B cell (primary cell): ENCODE measurements around the gene MNAT1. TPM values are rescaled to one million over a fixed set of nuclear protein-coding genes. Genes with fewer than 3 reads are reported as not detected.

Experiments
- ATAC-seq: fragments of 200-7000 bp; cut with Tn5 transposase; one replicate; pipeline ENCODE4 v1.10.0; 2021; ENCODE audit warnings: low read depth, mild to moderate bottlenecking, moderate number of reproducible peaks, moderate library complexity
- CTCF ChIA-PET: fragments of 350-600 bp; sonication (Branson Sonifier 250); formaldehyde crosslinking; loops from one replicate; lab custom pipeline; 2021; ENCODE audit warnings: antibody characterized with exemption, inconsistent platforms; lab: Charles Lee
- POLR2A ChIA-PET: fragments of 350-600 bp; sonication (Branson Sonifier 250); formaldehyde crosslinking; loops from one replicate; lab custom pipeline; 2021; ENCODE audit warnings: antibody characterized with exemption; lab: Charles Lee
- DNase-seq: peaks from one replicate; pipeline ENCODE4 v3.0.0; 2013
- H2AFZ ChIP-seq: 2 replicates; pipeline ENCODE4 v1.6.1; 2012; ENCODE audit warnings: mild to moderate bottlenecking, low read depth, low read length; ENCODE audit not compliant: insufficient read depth, poor library complexity, severe bottlenecking
- H3K27ac ChIP-seq, 2 donors: 1 replicate in 1 of 2; 2 replicates in 1 of 2; pipeline ENCODE4 v1.5.1; 2012 to 2013; ENCODE audit warnings: low read length in 2 of 2, mild to moderate bottlenecking in 2 of 2, moderate library complexity in 1 of 2
- H3K27me3 ChIP-seq, 4 experiments: fragments of 200-600 bp in 1 of 4; sonication (generic) in 1 of 4; replicated peaks in 1 of 4; 1 replicate in 2 of 4; 2 replicates in 2 of 4; pipeline versions ENCODE4 v1.6.1 to v1.7.0; 2013 to 2016; ENCODE audit warnings: low read length in 3 of 4, mild to moderate bottlenecking in 2 of 4, mixed read lengths in 1 of 4, moderate library complexity in 1 of 4; ENCODE audit not compliant: insufficient read depth in 4 of 4, control insufficient read depth in 3 of 4; ENCODE audit errors: control extremely low read depth in 1 of 4
- H3K36me3 ChIP-seq, 2 experiments: replicated peaks in 1 of 2; 1 replicate in 1 of 2; 2 replicates in 1 of 2; pipeline versions ENCODE4 v1.6.1 to v1.7.1; 2013; ENCODE audit warnings: low read length in 1 of 2; ENCODE audit not compliant: insufficient read depth in 2 of 2, control insufficient read depth in 1 of 2; ENCODE audit errors: control extremely low read depth in 1 of 2, extremely low read depth in 1 of 2
- H3K4me1 ChIP-seq, 2 donors: fragments of 200-600 bp in 1 of 2; sonication (generic) in 1 of 2; 1 replicate in 1 of 2; 2 replicates in 1 of 2; pipeline versions ENCODE4 v1.5.1 to v1.6.1; 2013 to 2017; ENCODE audit warnings: low read length in 2 of 2; ENCODE audit not compliant: control insufficient read depth in 2 of 2, insufficient read depth in 2 of 2
- H3K4me2 ChIP-seq: replicated peaks from 2 replicates; pipeline ENCODE3; 2012; ENCODE audit warnings: mild to moderate bottlenecking, low read depth, low read length; ENCODE audit not compliant: poor library complexity, severe bottlenecking
- H3K4me3 ChIP-seq, 5 experiments: fragments of 200-600 bp in 1 of 5; sonication (generic) in 1 of 5; 1 replicate in 3 of 5; 2 replicates in 2 of 5; pipeline versions ENCODE4 v1.5.1 to v1.7.0; 2011 to 2016; ENCODE audit warnings: low read length in 4 of 5, mild to moderate bottlenecking in 4 of 5, low read depth in 2 of 5, control low read depth in 1 of 5, moderate library complexity in 1 of 5; ENCODE audit not compliant: insufficient read depth in 1 of 5; ENCODE audit errors: control extremely low read depth in 1 of 5, extremely low read depth in 1 of 5
- H3K79me2 ChIP-seq: fragments of 200-600 bp; sonication (generic); one replicate; pipeline ENCODE4 v1.6.0; 2016; ENCODE audit warnings: low read length; ENCODE audit not compliant: control insufficient read depth, insufficient read depth
- H3K9ac ChIP-seq: fragments of 200-600 bp; sonication (generic); 2 replicates; pipeline ENCODE4 v1.6.1; 2017; ENCODE audit warnings: mild to moderate bottlenecking, low read length, moderate library complexity
- H3K9me3 ChIP-seq, 3 donors: one replicate each; pipeline versions ENCODE4 v1.6.1 to v1.7.1; 2013; ENCODE audit warnings: low read length in 2 of 3; ENCODE audit not compliant: control insufficient read depth in 2 of 3, insufficient read depth in 1 of 3; ENCODE audit errors: control extremely low read depth in 1 of 3
- H4K20me1 ChIP-seq: 2 replicates; pipeline ENCODE4 v1.6.0; 2012; ENCODE audit warnings: mild to moderate bottlenecking, low read length; ENCODE audit not compliant: insufficient read depth, control insufficient read depth, poor library complexity, severe bottlenecking
- H3K27ac Mint-ChIP-seq: one replicate; pipeline ENCODE4 v1.8.0; 2021; ENCODE audit warnings: mixed read lengths
- H3K27me3 Mint-ChIP-seq: one replicate; pipeline ENCODE4 v1.8.0; 2021; ENCODE audit warnings: mixed read lengths
- H3K4me1 Mint-ChIP-seq: one replicate; pipeline ENCODE4 v1.8.0; 2021; ENCODE audit warnings: mixed read lengths
- H3K4me3 Mint-ChIP-seq: one replicate; pipeline ENCODE4 v1.8.0; 2021; ENCODE audit warnings: mixed read lengths
- H3K9me3 Mint-ChIP-seq: one replicate; pipeline ENCODE4 v1.8.0; 2022; ENCODE audit warnings: mixed read lengths; ENCODE audit not compliant: insufficient read depth
- EZH2 ChIP-seq: IDR thresholded peaks from 2 replicates; pipeline ENCODE4 v1.6.1; 2012; ENCODE audit warnings: borderline replicate concordance, low read depth, mild to moderate bottlenecking, moderate library complexity, low read length; ENCODE audit not compliant: insufficient read depth, poor library complexity, severe bottlenecking
- WGBS: methylation state at CpG from one replicate; pipeline ENCODE4 v1.1.5; 2013; ENCODE audit warnings: missing lambda C conversion rate; ENCODE audit not compliant: insufficient coverage; 5-methylcytosine and 5-hydroxymethylcytosine counted together
- intact Hi-C: fragments of 100-400 bp; cut with micrococcal nuclease; formaldehyde crosslinking; loops from one replicate; pipeline ENCODE4 v1.10.0; 2022
- polyA plus RNA-seq: library from polyadenylated mRNA; depleted of rRNA; stranded (reverse); fragments of >200 nt; gene quantifications from 2 replicates; pipeline ENCODE4 v1.2.3, GENCODE V29; 2012
- total RNA-seq, 2 donors: library from RNA; stranded (reverse); fragments of 120-200 nt in 1 of 2; gene quantifications; 1 replicate in 1 of 2; 2 replicates in 1 of 2; pipeline versions ENCODE4 v1.2.3 to v1.2.4, GENCODE V29; 2013 to 2022
- TF ChIP-seq, protein P1 (sequence below): fragments of 200-600 bp; IDR thresholded peaks from one replicate; pipeline ENCODE4 v1.8.0; 2022; ENCODE audit warnings: antibody characterized with exemption, mild to moderate bottlenecking

The MNAT1 gene
- total and polyA plus RNA-seq, 2 donors (not counting 1 experiment from before 2014, with no cell fraction given), result 15.2 to 28.2 TPM

DNA sequence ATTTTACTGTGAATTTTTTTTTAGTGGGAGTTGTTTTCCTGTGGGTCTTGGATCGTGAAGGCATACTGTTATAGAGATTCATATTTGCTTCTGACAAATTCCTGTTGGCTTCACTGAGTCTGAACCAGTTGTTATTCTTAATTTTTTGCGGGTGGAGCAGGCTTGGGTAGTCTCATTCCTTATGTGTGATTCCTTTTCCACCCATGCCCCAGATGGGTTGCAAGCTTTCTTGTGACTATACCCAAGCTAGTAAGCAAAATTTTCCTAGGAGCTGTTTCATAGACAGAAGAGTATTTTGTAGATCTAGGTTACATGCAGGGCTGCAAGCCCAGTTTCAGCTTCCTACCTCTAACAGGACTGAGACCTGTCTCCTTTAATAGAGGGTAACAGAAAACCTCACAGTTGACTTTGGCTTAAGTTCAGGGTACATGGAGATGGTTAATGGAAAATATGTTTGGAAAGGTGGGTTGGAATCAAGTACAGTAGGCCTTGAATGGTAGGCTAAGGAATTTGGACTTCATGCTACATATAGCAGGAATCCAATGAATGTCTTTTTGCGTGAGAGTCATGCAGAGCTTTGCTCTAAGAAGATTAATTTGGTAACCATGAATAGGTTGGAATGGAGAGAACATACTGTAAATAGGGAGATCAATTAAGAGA is 217.3 kb downstream of the MNAT1 start:
- POLR2A ChIA-PET, result no interaction called here
- H3K36me3 ChIP-seq, result peaks cover 0 to 4% of the 10 kb centered on the region in 2 experiments
- no peak overlapping the region for H3K4me3 ChIP-seq
- no peak overlapping the region for H3K4me3 Mint-ChIP-seq
- H3K27me3 Mint-ChIP-seq, result no peaks in the 10 kb centered on the region
- H3K4me1 Mint-ChIP-seq, result no peaks in the 10 kb centered on the region
- no peak overlapping the region for H2AFZ ChIP-seq
- no peaks in the 10 kb centered on the region for H3K79me2 ChIP-seq
- H3K4me2 ChIP-seq, result no peak overlapping the region
- 100% methylated on average over 2 of the region's 3 CpGs for WGBS
- peaks cover 10% of the 10 kb centered on the region for H3K9me3 Mint-ChIP-seq
- no peak overlapping the region for H3K9ac ChIP-seq
- no peak for TF ChIP-seq EZH2
- TF ChIP-seq, protein P1, sequence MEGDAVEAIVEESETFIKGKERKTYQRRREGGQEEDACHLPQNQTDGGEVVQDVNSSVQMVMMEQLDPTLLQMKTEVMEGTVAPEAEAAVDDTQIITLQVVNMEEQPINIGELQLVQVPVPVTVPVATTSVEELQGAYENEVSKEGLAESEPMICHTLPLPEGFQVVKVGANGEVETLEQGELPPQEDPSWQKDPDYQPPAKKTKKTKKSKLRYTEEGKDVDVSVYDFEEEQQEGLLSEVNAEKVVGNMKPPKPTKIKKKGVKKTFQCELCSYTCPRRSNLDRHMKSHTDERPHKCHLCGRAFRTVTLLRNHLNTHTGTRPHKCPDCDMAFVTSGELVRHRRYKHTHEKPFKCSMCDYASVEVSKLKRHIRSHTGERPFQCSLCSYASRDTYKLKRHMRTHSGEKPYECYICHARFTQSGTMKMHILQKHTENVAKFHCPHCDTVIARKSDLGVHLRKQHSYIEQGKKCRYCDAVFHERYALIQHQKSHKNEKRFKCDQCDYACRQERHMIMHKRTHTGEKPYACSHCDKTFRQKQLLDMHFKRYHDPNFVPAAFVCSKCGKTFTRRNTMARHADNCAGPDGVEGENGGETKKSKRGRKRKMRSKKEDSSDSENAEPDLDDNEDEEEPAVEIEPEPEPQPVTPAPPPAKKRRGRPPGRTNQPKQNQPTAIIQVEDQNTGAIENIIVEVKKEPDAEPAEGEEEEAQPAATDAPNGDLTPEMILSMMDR, result no peak
- H3K27me3 ChIP-seq, result no peaks in the 10 kb centered on the region
- intact Hi-C loops, result no loop called here
- peaks cover 4 to 9% (median 7%) of the 10 kb centered on the region in 3 donors for H3K9me3 ChIP-seq
- H4K20me1 ChIP-seq, result no peaks in the 10 kb centered on the region
- no peak for ATAC-seq
- no peak overlapping the region for H3K27ac Mint-ChIP-seq
- H3K4me1 ChIP-seq, result no peaks in the 10 kb centered on the region
- DNase-seq, result no peak
- CTCF ChIA-PET, result no interaction called here
- H3K27ac ChIP-seq, result no peak overlapping the region

DNA sequence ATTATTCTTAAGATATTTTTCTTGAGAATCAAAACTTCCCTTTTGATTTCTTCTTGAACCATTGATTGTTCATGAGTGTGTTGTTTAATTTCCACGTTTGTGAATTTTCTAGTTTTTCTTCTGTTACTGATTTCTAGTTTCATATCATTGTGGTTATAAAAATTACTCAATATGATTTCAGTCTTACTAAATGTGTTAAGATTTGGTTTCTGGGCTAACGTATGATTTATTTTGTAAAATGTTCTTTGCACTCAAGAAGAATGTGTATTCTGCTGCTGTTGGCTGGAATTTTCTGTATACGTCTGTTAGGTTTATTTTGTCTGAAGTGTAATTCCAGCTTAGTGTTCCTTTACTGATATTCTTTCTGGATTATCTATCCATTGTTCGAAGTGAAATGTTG is 221.6 kb downstream of the MNAT1 start:
- Mint-ChIP-seq H3K27ac (no peak overlapping the region), H3K9me3 (peaks cover 29% of the 10 kb centered on the region), H3K27me3 (no peaks in the 10 kb centered on the region), H3K4me3 (no peak overlapping the region), H3K4me1 (no peaks in the 10 kb centered on the region)
- Histone ChIP-seq H4K20me1 (no peaks in the 10 kb centered on the region), H3K36me3 (peaks cover 0 to 4% of the 10 kb centered on the region in 2 experiments), H3K4me3 (no peak overlapping the region), H3K79me2 (peaks cover 2% of the 10 kb centered on the region), H2AFZ (no peak overlapping the region), H3K27ac (no peak overlapping the region), H3K4me2 (no peak overlapping the region), H3K9me3 (peaks cover 7 to 31% (median 22%) of the 10 kb centered on the region in 3 donors), H3K4me1 (no peaks in the 10 kb centered on the region), H3K27me3 (no peaks in the 10 kb centered on the region), H3K9ac (no peak overlapping the region)
- ChIA-PET POLR2A (no interaction called here), CTCF (no interaction called here)
- TF ChIP-seq EZH2, result no peak
- TF ChIP-seq, protein P1, result no peak
- ATAC-seq (no peak), DNase-seq (no peak)
- intact Hi-C loops, result no loop called here
- WGBS, result no CpG with 5 or more reads among the region's 4 CpGs
